ENCODE results near the gene HMSD. TPM values are rescaled to one million over a fixed set of nuclear protein-coding genes. Genes with fewer than 3 reads are reported as not detected.

The HMSD gene
- total RNA-seq, 1 donor from 2014 or later: 0.11 TPM

DNA sequence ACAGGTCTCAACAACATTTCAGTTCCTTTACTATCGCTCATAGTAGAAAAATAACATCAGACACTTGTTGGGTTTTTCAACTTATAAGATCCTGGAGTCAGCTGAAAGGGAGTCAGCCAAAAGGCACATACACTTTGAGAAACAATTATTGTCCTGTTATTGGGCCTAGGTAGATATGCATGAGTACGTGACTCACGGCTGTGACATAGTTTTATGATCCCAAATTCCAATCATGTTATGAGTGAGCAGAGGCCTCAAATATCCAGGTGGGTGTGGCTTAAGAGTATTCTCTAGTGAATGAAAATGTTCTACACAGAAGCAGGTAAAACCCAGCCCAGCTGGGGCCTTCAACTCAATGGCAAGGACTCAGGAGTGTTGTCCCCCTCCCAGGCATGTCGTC is 47.9 kb downstream of the HMSD start:
- H3K27me3 Mint-ChIP-seq: no peaks in the 10 kb centered on the region

DNA sequence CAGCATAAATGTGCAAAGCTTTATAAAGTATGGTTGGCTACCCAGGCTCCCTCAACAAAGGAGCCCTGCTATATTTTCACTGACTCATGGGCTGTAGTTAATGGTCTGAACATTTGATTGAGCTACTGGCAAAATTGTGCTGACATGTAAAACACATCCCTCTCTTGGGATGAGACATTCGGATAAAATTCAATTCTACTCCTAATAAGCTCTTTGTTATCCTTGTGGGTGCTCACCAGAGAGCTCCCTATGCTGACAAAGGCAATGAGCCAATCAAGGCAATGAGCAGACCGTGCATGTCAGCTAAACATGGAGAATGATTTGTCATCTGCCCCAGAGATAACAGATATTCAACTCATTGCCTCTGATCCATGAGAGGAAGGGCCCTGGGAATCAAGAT is 48.5 kb downstream of the HMSD start:
- POLR2A ChIA-PET: no interaction called here
- intact Hi-C loops (cut with micrococcal nuclease): no loop called here
- Mint-ChIP-seq H3K36me3 (ENCODE audit: low read depth) (peaks cover 14% of the 10 kb centered on the region), H3K27ac (no peak overlapping the region), H3K27me3 (no peaks in the 10 kb centered on the region), H3K9me3 (peaks cover 11% of the 10 kb centered on the region), H3K4me1 (no peaks in the 10 kb centered on the region), H3K4me3 (no peak overlapping the region)
- CTCF ChIA-PET: interaction anchor here (4.6 kb wide), 1 partner anchor 478 kb away, joined by 26 read pairs; no protein-coding TSS in a partner anchor
- ATAC-seq (ENCODE audit: low read depth) (no peak), DNase-seq (no peak)
- TF ChIP-seq, protein P1, sequence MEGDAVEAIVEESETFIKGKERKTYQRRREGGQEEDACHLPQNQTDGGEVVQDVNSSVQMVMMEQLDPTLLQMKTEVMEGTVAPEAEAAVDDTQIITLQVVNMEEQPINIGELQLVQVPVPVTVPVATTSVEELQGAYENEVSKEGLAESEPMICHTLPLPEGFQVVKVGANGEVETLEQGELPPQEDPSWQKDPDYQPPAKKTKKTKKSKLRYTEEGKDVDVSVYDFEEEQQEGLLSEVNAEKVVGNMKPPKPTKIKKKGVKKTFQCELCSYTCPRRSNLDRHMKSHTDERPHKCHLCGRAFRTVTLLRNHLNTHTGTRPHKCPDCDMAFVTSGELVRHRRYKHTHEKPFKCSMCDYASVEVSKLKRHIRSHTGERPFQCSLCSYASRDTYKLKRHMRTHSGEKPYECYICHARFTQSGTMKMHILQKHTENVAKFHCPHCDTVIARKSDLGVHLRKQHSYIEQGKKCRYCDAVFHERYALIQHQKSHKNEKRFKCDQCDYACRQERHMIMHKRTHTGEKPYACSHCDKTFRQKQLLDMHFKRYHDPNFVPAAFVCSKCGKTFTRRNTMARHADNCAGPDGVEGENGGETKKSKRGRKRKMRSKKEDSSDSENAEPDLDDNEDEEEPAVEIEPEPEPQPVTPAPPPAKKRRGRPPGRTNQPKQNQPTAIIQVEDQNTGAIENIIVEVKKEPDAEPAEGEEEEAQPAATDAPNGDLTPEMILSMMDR (IDR thresholded peaks at IDR 0.05): no peak

More for the DNA sequence above, 47.9 kb downstream of the HMSD start:
- ChIA-PET POLR2A (no interaction called here), CTCF (interaction anchor here (0.8 to 4.6 kb wide), 2 partner anchors 34 to 478 kb away, joined by 4 to 26 read pairs; no protein-coding TSS in a partner anchor)
- DNase-seq: no peak
- no peak for ATAC-seq (ENCODE audit: low read depth)
- Mint-ChIP-seq H3K36me3 (ENCODE audit: low read depth) (peaks cover 17% of the 10 kb centered on the region), H3K9me3 (peaks cover 11% of the 10 kb centered on the region), H3K27ac (no peak overlapping the region), H3K4me1 (no peaks in the 10 kb centered on the region), H3K4me3 (no peak overlapping the region)
- TF ChIP-seq, protein P1 (IDR thresholded peaks at IDR 0.05): no peak
- intact Hi-C loops (cut with micrococcal nuclease): no loop called here

DNA sequence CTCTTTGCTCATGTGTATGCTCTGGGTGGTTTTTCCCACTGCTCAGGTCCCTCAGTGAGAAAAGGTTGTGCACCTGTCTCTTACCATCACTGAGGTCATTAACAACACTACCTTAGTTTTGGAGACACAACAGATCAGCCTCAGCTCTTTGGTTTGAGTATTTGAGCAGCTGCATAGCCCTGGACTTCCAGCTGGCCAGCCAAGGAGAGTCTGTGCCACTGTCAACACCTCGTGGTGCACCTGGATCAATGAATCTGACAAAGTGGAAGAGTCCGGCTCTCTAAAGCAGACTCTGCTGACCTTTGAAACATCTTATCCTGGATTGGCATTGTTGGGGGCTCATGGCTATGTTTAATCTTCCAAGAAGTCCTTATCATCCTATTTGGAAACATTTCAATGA is 50.8 kb downstream of the HMSD start:
- CTCF ChIA-PET: interaction anchor here (1.5 kb wide), 1 partner anchor 17 kb away, joined by 3 read pairs; no protein-coding TSS in a partner anchor

GRCh38 chr18:64002581-64002980 is 53.5 kb downstream of the HMSD start:
- TF ChIP-seq, protein P1 (IDR thresholded peaks at IDR 0.05): no peak
- ChIA-PET CTCF (no interaction called here), POLR2A (no interaction called here)
- H3K4me3 Mint-ChIP-seq: no peak overlapping the region
- intact Hi-C loops (cut with micrococcal nuclease): no loop called here
- H3K27me3 Mint-ChIP-seq: peaks cover 1% of the 10 kb centered on the region
- H3K4me1 Mint-ChIP-seq: no peaks in the 10 kb centered on the region
- H3K36me3 Mint-ChIP-seq (ENCODE audit: low read depth): peaks cover 4% of the 10 kb centered on the region
- peaks cover 4% of the 10 kb centered on the region for H3K9me3 Mint-ChIP-seq
- ATAC-seq (ENCODE audit: low read depth) (no peak), DNase-seq (no peak)
- H3K27ac Mint-ChIP-seq: no peak overlapping the region

More for the DNA sequence above, 50.8 kb downstream of the HMSD start:
- intact Hi-C loops (cut with micrococcal nuclease): no loop called here
- ATAC-seq (ENCODE audit: low read depth) (no peak), DNase-seq (no peak)
- TF ChIP-seq, protein P1 (IDR thresholded peaks at IDR 0.05): no peak
- H3K27me3 Mint-ChIP-seq: peaks cover 1% of the 10 kb centered on the region
- POLR2A ChIA-PET: no interaction called here
- no peak overlapping the region for H3K27ac Mint-ChIP-seq
- H3K36me3 Mint-ChIP-seq (ENCODE audit: low read depth): peaks cover 9% of the 10 kb centered on the region
- no peaks in the 10 kb centered on the region for H3K4me1 Mint-ChIP-seq
- peaks cover 13% of the 10 kb centered on the region for H3K9me3 Mint-ChIP-seq
- H3K4me3 Mint-ChIP-seq: no peak overlapping the region

DNA sequence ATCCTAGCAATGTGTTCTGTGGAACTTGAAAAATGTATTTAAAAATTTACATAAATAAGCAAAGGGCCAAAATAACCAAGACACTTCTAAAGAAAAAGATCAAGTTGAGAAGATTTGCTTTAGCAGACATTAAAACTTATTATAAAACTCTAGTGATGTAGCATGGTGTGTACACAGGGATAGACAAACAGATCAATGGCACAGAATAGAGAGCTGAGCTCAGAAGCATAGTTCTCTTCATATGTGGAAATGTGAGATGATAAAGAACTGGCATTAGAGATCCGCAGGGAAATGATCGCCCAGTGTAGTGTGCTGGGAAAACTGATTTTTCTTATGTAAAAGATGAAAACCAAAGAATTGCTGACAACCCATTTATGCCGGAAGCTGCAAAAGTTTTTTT is 60.2 kb downstream of the HMSD start:
- intact Hi-C loops (cut with micrococcal nuclease): no loop called here
- POLR2A ChIA-PET: no interaction called here
- Mint-ChIP-seq H3K27ac (no peak overlapping the region), H3K4me3 (no peak overlapping the region), H3K27me3 (no peaks in the 10 kb centered on the region), H3K4me1 (no peaks in the 10 kb centered on the region), H3K36me3 (ENCODE audit: low read depth) (peaks cover 3% of the 10 kb centered on the region), H3K9me3 (no peaks in the 10 kb centered on the region)
- CTCF ChIA-PET: no interaction called here
- DNase-seq (no peak), ATAC-seq (ENCODE audit: low read depth) (no peak)
- TF ChIP-seq, protein P1 (IDR thresholded peaks at IDR 0.05): no peak

Other genes with a start within 250 kb of the HMSD start
- gene SERPINB11, start 246.3 kb upstream of the HMSD start, total RNA-seq: not detected in 2 replicates
- gene SERPINB7, start 173.9 kb upstream of the HMSD start, total RNA-seq: not detected in 2 replicates
- gene SERPINB2, start 61.6 kb upstream of the HMSD start, total RNA-seq: 0.33 TPM in 1 of 2 replicates, not detected in the other
- gene SERPINB10, start 41.3 kb upstream of the HMSD start, total RNA-seq: not detected in 2 replicates
- 20.9 and 29.5 TPM in 2 replicates for gene SERPINB8, start 20.8 kb downstream of the HMSD start, total RNA-seq
- gene LINC00305, start 199.8 kb downstream of the HMSD start, total RNA-seq: not detected in 2 replicates